ENCODE results near the gene NMU. TPM values are rescaled to one million over a fixed set of nuclear protein-coding genes. Genes with fewer than 3 reads are reported as not detected.

The NMU gene
- total RNA-seq, 2 experiments from 2014 or later = not detected

DNA sequence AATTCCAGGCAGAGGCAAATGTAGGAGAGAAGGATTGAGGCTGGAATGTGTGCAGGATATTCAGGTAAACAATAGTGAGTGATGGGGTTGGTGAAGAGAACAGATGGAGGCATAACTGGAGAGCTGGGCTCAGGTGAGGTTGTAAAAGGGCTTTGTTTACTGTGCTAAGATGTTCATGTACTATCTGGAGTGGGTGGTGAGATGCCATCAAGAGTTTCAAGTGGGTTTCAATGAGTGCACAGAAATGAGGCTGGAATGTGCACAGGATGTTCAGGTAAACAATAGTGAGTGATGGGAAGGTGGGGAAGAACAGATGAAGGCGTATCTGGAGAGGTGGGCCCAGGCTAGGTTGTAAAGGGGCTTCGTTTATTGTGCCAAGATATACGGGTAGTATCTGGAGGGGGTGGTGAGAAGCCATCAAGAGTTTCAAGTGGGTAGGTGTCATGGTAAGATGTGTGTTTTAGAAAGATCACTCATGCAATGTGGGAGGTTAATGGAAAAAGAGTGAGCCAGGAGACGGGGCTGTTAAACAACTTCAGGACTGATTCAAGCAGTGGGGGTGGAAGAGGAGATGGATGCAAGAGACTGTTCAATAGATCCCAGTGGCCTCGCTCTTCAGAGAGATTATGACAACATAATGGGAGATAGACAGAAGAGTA, 25.4 kb upstream of the NMU start:
- intact Hi-C loops (cut with micrococcal nuclease; ENCODE audit: unreplicated experiment) = no loop called here
- H2AFZ ChIP-seq (ENCODE audit: low read length) = no peak overlapping the region
- H3K4me2 ChIP-seq (ENCODE audit: low read length) = no peak overlapping the region
- no peaks in the 10 kb centered on the region for H3K9me2 ChIP-seq (ENCODE audit: insufficient read depth, low read length)
- no peaks in the 10 kb centered on the region for H3K79me2 ChIP-seq (ENCODE audit: insufficient read depth, low read depth, low read length)
- H3K4me1 ChIP-seq (ENCODE audit: insufficient read depth, low read length, poor library complexity, severe bottlenecking) = no peaks in the 10 kb centered on the region
- no peak overlapping the region for H3K4me3 ChIP-seq (ENCODE audit: low read depth, low read length, poor library complexity, severe bottlenecking)
- H3K27ac ChIP-seq (ENCODE audit: low read depth, low read length, poor library complexity, severe bottlenecking) = no peak overlapping the region
- no peaks in the 10 kb centered on the region for H4K20me1 ChIP-seq (ENCODE audit: insufficient read depth, low read length)
- ChIA-PET CTCF (ENCODE audit: unreplicated experiment) (no interaction called here), POLR2A (interaction anchor here (0.7 kb wide), 1 partner anchor 67 kb away, joined by 3 read pairs; no protein-coding TSS in a partner anchor)
- BruUV-seq (replicated peaks) = no TSS peak
- TF ChIP-seq, protein P1, sequence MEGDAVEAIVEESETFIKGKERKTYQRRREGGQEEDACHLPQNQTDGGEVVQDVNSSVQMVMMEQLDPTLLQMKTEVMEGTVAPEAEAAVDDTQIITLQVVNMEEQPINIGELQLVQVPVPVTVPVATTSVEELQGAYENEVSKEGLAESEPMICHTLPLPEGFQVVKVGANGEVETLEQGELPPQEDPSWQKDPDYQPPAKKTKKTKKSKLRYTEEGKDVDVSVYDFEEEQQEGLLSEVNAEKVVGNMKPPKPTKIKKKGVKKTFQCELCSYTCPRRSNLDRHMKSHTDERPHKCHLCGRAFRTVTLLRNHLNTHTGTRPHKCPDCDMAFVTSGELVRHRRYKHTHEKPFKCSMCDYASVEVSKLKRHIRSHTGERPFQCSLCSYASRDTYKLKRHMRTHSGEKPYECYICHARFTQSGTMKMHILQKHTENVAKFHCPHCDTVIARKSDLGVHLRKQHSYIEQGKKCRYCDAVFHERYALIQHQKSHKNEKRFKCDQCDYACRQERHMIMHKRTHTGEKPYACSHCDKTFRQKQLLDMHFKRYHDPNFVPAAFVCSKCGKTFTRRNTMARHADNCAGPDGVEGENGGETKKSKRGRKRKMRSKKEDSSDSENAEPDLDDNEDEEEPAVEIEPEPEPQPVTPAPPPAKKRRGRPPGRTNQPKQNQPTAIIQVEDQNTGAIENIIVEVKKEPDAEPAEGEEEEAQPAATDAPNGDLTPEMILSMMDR (conservative IDR thresholded peaks at IDR 0.05; ENCODE audit: low read length) = no peak
- no peak for TF ChIP-seq EZH2phosphoT487 (IDR thresholded peaks at IDR 0.05; ENCODE audit: borderline replicate concordance, low read depth, low read length)
- no peaks in the 10 kb centered on the region for H3K9me3 ChIP-seq (ENCODE audit: low read length)
- no peak for DNase-seq (ENCODE audit: low spot score)
- no peaks in the 10 kb centered on the region for H3K36me3 ChIP-seq (ENCODE audit: insufficient read depth, low read length)

DNA sequence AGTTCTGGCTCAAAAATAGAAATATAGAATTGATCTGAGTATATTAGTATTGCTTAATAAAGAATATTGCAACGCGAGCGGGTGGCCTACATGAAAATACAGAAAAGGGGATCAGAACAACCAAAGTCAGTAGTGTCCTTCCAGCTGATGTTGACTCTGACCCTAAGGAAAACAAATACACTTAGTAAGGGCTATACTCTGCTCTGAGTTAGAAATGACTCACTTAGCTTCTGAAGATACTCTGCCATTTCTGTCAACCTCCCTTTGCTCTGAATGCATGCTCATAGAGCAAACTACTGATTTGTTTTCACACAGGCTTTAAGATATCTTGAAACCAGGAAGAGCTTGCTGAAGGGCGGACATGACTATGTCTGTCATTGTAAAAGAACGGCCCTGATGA, 22.6 kb upstream of the NMU start:
- TF ChIP-seq, protein P1 (conservative IDR thresholded peaks at IDR 0.05; ENCODE audit: low read length) = no peak
- no peak for TF ChIP-seq EZH2phosphoT487 (IDR thresholded peaks at IDR 0.05; ENCODE audit: borderline replicate concordance, low read depth, low read length)
- Histone ChIP-seq H3K9me2 (ENCODE audit: insufficient read depth, low read length) (no peaks in the 10 kb centered on the region), H3K36me3 (ENCODE audit: insufficient read depth, low read length) (no peaks in the 10 kb centered on the region), H3K4me2 (ENCODE audit: low read length) (no peak overlapping the region), H3K27ac (ENCODE audit: low read depth, low read length, poor library complexity, severe bottlenecking) (no peak overlapping the region), H3K9me3 (ENCODE audit: low read length) (no peaks in the 10 kb centered on the region), H3K4me3 (ENCODE audit: low read depth, low read length, poor library complexity, severe bottlenecking) (no peak overlapping the region), H2AFZ (ENCODE audit: low read length) (no peak overlapping the region), H4K20me1 (ENCODE audit: insufficient read depth, low read length) (no peaks in the 10 kb centered on the region), H3K4me1 (ENCODE audit: insufficient read depth, low read length, poor library complexity, severe bottlenecking) (no peaks in the 10 kb centered on the region), H3K79me2 (ENCODE audit: insufficient read depth, low read depth, low read length) (no peaks in the 10 kb centered on the region)
- no peak for DNase-seq (ENCODE audit: low spot score)
- intact Hi-C loops (cut with micrococcal nuclease; ENCODE audit: unreplicated experiment) = no loop called here
- POLR2A ChIA-PET = no interaction called here
- CTCF ChIA-PET (ENCODE audit: unreplicated experiment) = no interaction called here
- no TSS peak for BruUV-seq (replicated peaks)

DNA sequence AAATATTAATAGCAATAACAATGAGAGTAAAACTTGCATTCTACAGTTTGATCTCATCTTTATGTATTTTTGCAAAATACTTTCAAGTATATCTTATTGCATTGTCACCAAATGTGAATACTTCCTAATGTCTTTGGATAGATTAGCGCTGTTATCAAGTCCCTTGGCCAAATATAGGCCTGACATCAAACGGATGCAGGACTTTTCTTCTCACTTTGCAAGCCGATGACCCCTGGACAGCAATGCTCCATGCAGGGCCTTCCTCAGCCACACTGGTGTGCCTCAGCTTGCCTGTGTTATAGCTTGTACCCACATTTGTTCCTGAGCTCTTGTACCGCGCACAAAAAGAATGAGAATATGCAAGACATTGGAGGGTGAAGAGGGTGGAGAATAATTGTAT, 18.0 kb upstream of the NMU start:
- H3K79me2 ChIP-seq (ENCODE audit: insufficient read depth, low read depth, low read length) = no peaks in the 10 kb centered on the region
- intact Hi-C loops (cut with micrococcal nuclease; ENCODE audit: unreplicated experiment) = no loop called here
- ChIA-PET CTCF (ENCODE audit: unreplicated experiment) (no interaction called here), POLR2A (no interaction called here)
- no peak for DNase-seq (ENCODE audit: low spot score)
- no peak for TF ChIP-seq EZH2phosphoT487 (IDR thresholded peaks at IDR 0.05; ENCODE audit: borderline replicate concordance, low read depth, low read length)
- TF ChIP-seq, protein P1 (conservative IDR thresholded peaks at IDR 0.05; ENCODE audit: low read length) = no peak
- H3K9me3 ChIP-seq (ENCODE audit: low read length) = no peaks in the 10 kb centered on the region
- no peaks in the 10 kb centered on the region for H3K9me2 ChIP-seq (ENCODE audit: insufficient read depth, low read length)
- no peaks in the 10 kb centered on the region for H4K20me1 ChIP-seq (ENCODE audit: insufficient read depth, low read length)
- H3K4me3 ChIP-seq (ENCODE audit: low read depth, low read length, poor library complexity, severe bottlenecking) = no peak overlapping the region
- no peak overlapping the region for H2AFZ ChIP-seq (ENCODE audit: low read length)
- no TSS peak for BruUV-seq (replicated peaks)
- H3K4me2 ChIP-seq (ENCODE audit: low read length) = no peak overlapping the region
- no peaks in the 10 kb centered on the region for H3K36me3 ChIP-seq (ENCODE audit: insufficient read depth, low read length)
- H3K4me1 ChIP-seq (ENCODE audit: insufficient read depth, low read length, poor library complexity, severe bottlenecking) = no peaks in the 10 kb centered on the region
- H3K27ac ChIP-seq (ENCODE audit: low read depth, low read length, poor library complexity, severe bottlenecking) = no peak overlapping the region

All from OCI-LY7 (cell line).